Progenitor cell of endocrine pancreas (in vitro differentiated cells): ENCODE results near the gene ARRB1. TPM values are rescaled to one million over a fixed set of nuclear protein-coding genes. Genes with fewer than 3 reads are reported as not detected.
"Not testable (repeated sequence)": the region's sequence is repeated elsewhere in the genome, so short reads cannot be mapped to it uniquely, and the experiment has no call there.

Experiments used
- DNase-seq: peaks from one replicate; pipeline ENCODE4 v3.0.0; 2021; ENCODE audit warnings: low spot score; ENCODE audit not compliant: unreplicated experiment
- H3K27ac Mint-ChIP-seq: 2 replicates; pipeline ENCODE4 v1.8.0; 2021; ENCODE audit warnings: mild to moderate bottlenecking, moderate library complexity, mixed read lengths
- H3K27me3 Mint-ChIP-seq: 2 replicates; pipeline ENCODE4 v1.8.0; 2021; ENCODE audit warnings: mixed read lengths
- H3K36me3 Mint-ChIP-seq: 2 replicates; pipeline ENCODE4 v1.8.0; 2022; ENCODE audit warnings: mixed read lengths; ENCODE audit not compliant: insufficient read depth
- H3K4me1 Mint-ChIP-seq: 2 replicates; pipeline ENCODE4 v1.8.0; 2021; ENCODE audit warnings: low read depth, mixed read lengths
- H3K4me3 Mint-ChIP-seq: 2 replicates; pipeline ENCODE4 v1.8.0; 2021; ENCODE audit warnings: low read depth, mild to moderate bottlenecking, moderate library complexity, mixed read lengths
- H3K9me3 Mint-ChIP-seq: 2 replicates; pipeline ENCODE4 v1.8.0; 2021; ENCODE audit warnings: low read depth, mixed read lengths
- CTCF ChIP-seq: fragments of 200-600 bp; sonication (generic); IDR thresholded peaks from one replicate; pipeline ENCODE4 v1.5.0; 2021; ENCODE audit warnings: antibody characterized with exemption, mild to moderate bottlenecking; ENCODE audit not compliant: unreplicated experiment
- total RNA-seq: library from RNA; stranded (reverse); gene quantifications from 2 replicates; pipeline ENCODE4 v1.2.1, GENCODE V29; 2021

Gene ARRB1
- total RNA-seq, 1 donor from 2014 or later, result 32.5 TPM

- Mint-ChIP-seq H3K9me3 (no peaks in the 10 kb centered on the region), H3K4me3 (no peak overlapping the region), H3K36me3 (peaks cover 8% of the 10 kb centered on the region), H3K4me1 (peaks cover 1% of the 10 kb centered on the region), H3K27me3 (no peaks in the 10 kb centered on the region), H3K27ac (no peak overlapping the region)
- no peak for TF ChIP-seq CTCF
- DNase-seq, result no peak
Measured at GRCh38 chr11:75277211-75277805, 74.2 kb downstream of the ARRB1 start.

GRCh38 chr11:75276686-75277085, 74.8 kb downstream of the ARRB1 start:
- Mint-ChIP-seq H3K36me3 (peaks cover 8% of the 10 kb centered on the region), H3K4me1 (peaks cover 1% of the 10 kb centered on the region), H3K27me3 (no peaks in the 10 kb centered on the region), H3K4me3 (no peak overlapping the region), H3K27ac (no peak overlapping the region), H3K9me3 (no peaks in the 10 kb centered on the region)
- TF ChIP-seq CTCF, result no peak
- no peak for DNase-seq

- Mint-ChIP-seq H3K36me3 (peaks cover 9% of the 10 kb centered on the region), H3K4me3 (no peak overlapping the region), H3K27me3 (no peaks in the 10 kb centered on the region), H3K4me1 (peaks cover 1% of the 10 kb centered on the region), H3K9me3 (no peaks in the 10 kb centered on the region), H3K27ac (no peak overlapping the region)
- TF ChIP-seq CTCF, result no peak
- DNase-seq, result no peak
Measured at GRCh38 chr11:75276186-75276585, 75.3 kb downstream of the ARRB1 start.

- no peak for DNase-seq
Measured at GRCh38 chr11:75275581-75275980, 75.9 kb downstream of the ARRB1 start.

GRCh38 chr11:75274716-75275115, 76.7 kb downstream of the ARRB1 start:
- H3K4me1 Mint-ChIP-seq, H3K27ac Mint-ChIP-seq, DNase-seq, H3K36me3 Mint-ChIP-seq, H3K9me3 Mint-ChIP-seq, H3K4me3 Mint-ChIP-seq, H3K27me3 Mint-ChIP-seq: not testable (repeated sequence)

More at GRCh38 chr11:75275581-75275980, 75.9 kb downstream of the ARRB1 start:
- Mint-ChIP-seq H3K4me3 (no peak overlapping the region), H3K4me1 (no peaks in the 10 kb centered on the region), H3K27me3 (no peaks in the 10 kb centered on the region), H3K36me3 (peaks cover 9% of the 10 kb centered on the region), H3K9me3 (no peaks in the 10 kb centered on the region), H3K27ac (no peak overlapping the region)
- TF ChIP-seq CTCF, result no peak
